T-helper 1 cell treated with Interleukin-12 subunit alpha and Interleukin-12 subunit beta and Interleukin-4 antibody, amounts not matched to agents 30 μg/mL and 1 μg/mL, for 36 hours (primary cell): ENCODE measurements around the gene CNTRL.
"Not testable (repeated sequence)": the region's sequence is repeated elsewhere in the genome, so short reads cannot be mapped to it uniquely, and the experiment has no call there.

Experiments
- H3K27ac Mint-ChIP-seq: one replicate; pipeline ENCODE4 v1.8.0; 2021; ENCODE audit warnings: mild to moderate bottlenecking, mixed read lengths
- H3K27me3 Mint-ChIP-seq: one replicate; pipeline ENCODE4 v1.8.0; 2021; ENCODE audit warnings: low read depth, mixed read lengths
- H3K36me3 Mint-ChIP-seq: one replicate; pipeline ENCODE4 v1.8.0; 2021; ENCODE audit warnings: low read depth, mixed read lengths
- H3K4me1 Mint-ChIP-seq: one replicate; pipeline ENCODE4 v1.8.0; 2021; ENCODE audit warnings: low read depth, mixed read lengths
- H3K4me3 Mint-ChIP-seq: one replicate; pipeline ENCODE4 v1.8.0; 2021; ENCODE audit warnings: mild to moderate bottlenecking, moderate library complexity, mixed read lengths
- H3K9me3 Mint-ChIP-seq: one replicate; pipeline ENCODE4 v1.8.0; 2021; ENCODE audit warnings: mixed read lengths

Gene CNTRL

DNA sequence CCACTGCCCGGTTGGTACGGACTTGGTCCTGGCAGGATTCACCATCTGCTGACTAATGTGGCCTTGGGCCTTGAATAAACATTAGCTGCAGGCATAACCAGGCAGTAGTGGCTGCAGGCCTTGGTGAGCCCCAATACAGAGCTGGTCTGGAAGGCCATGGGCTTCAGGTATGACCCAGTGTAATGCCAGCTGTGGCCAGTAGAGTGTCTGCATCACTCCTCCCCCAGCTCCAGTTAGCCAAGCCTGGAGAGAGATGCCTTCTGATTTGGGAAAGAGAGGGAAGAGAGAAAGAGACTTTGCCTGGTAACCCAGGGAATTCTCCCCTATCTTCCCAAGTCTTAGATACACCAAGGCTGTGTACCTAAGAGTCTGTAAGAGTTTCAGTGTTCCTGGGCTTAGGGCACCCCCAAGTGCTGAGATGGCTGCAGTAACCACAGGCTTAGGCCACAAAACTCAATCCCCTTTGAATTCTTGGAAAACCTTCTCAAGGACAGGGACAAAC, 19.1 kb upstream of the CNTRL start:
- Mint-ChIP-seq H3K9me3 (no peaks in the 10 kb centered on the region), H3K4me3 (no peak overlapping the region), H3K27me3 (peaks cover 8% of the 10 kb centered on the region), H3K4me1 (peaks cover 1% of the 10 kb centered on the region), H3K36me3 (no peaks in the 10 kb centered on the region), H3K27ac (no peak overlapping the region)

- no peak overlapping the region for H3K4me3 Mint-ChIP-seq
- no peaks in the 10 kb centered on the region for H3K9me3 Mint-ChIP-seq
- peaks cover 8% of the 10 kb centered on the region for H3K4me1 Mint-ChIP-seq
- no peaks in the 10 kb centered on the region for H3K36me3 Mint-ChIP-seq
- H3K27me3 Mint-ChIP-seq, result peaks cover 14% of the 10 kb centered on the region
- H3K27ac Mint-ChIP-seq, result no peak overlapping the region
Measured at GRCh38 chr9:121057821-121058220, 16.9 kb upstream of the CNTRL start.

GRCh38 chr9:121059513-121059912, 15.2 kb upstream of the CNTRL start:
- no peak overlapping the region for H3K27ac Mint-ChIP-seq
- H3K9me3 Mint-ChIP-seq, result no peaks in the 10 kb centered on the region
- H3K36me3 Mint-ChIP-seq, result no peaks in the 10 kb centered on the region
- peaks cover 14% of the 10 kb centered on the region for H3K27me3 Mint-ChIP-seq
- no peak overlapping the region for H3K4me3 Mint-ChIP-seq
- peaks cover 11% of the 10 kb centered on the region for H3K4me1 Mint-ChIP-seq

- H3K4me1 Mint-ChIP-seq, result peaks cover 11% of the 10 kb centered on the region
- no peak overlapping the region for H3K4me3 Mint-ChIP-seq
- peaks cover 14% of the 10 kb centered on the region for H3K27me3 Mint-ChIP-seq
- H3K36me3 Mint-ChIP-seq, result no peaks in the 10 kb centered on the region
- no peak overlapping the region for H3K27ac Mint-ChIP-seq
- no peaks in the 10 kb centered on the region for H3K9me3 Mint-ChIP-seq
Measured at GRCh38 chr9:121059998-121060636, 14.6 kb upstream of the CNTRL start.

- Mint-ChIP-seq H3K4me1 (peaks cover 18% of the 10 kb centered on the region), H3K27ac (no peak overlapping the region), H3K36me3 (peaks cover 9% of the 10 kb centered on the region)
Measured at GRCh38 chr9:121066850-121067249, 7.9 kb upstream of the CNTRL start.

DNA sequence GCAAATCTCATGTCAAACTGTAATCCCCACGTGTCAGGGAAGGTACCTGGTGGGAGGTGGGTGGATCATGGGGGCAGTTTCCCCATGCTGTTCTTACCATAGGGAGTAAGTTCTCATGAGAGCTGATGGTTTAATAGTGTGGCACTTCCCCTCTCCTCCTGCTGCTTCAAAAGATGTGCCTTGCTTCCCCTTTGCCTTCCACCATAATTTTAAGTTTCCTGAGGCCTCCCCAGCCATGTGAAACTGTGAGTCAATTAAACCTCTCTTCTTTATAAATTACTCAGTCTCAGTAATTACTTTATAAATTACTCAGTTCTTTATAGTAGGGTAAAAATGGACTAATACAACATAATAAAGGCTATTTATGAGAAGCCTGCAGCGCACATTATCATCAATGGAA, 7.1 kb upstream of the CNTRL start:
- Mint-ChIP-seq H3K27me3 (no peaks in the 10 kb centered on the region), H3K4me1 (peaks cover 20% of the 10 kb centered on the region), H3K36me3 (peaks cover 9% of the 10 kb centered on the region), H3K9me3 (peaks cover 16% of the 10 kb centered on the region), H3K4me3 (no peak overlapping the region), H3K27ac (no peak overlapping the region)

More at GRCh38 chr9:121066850-121067249, 7.9 kb upstream of the CNTRL start:
- Mint-ChIP-seq H3K4me3 (no peak overlapping the region), H3K27me3 (peaks cover 5% of the 10 kb centered on the region), H3K9me3 (peaks cover 16% of the 10 kb centered on the region)

DNA sequence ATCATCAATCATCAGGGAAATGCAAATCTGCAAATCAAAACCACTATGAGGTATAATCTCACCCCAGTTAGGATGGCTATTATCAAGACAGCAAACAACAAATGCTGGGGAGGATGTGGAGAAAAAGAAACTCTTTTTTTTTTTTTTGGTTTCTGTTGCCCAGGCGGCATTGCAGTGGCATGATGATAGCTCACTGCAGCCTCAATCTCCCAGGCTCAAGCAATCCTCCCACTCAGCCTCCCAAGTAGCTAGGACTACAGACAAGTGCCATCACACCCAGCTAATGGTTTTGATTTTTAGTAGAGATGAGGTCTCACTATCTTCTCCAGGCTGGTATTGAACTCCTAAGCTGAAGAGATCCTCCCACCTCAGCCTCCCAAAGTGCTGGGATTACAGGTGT, 5.4 kb upstream of the CNTRL start:
- H3K4me3 Mint-ChIP-seq, result no peak overlapping the region
- H3K36me3 Mint-ChIP-seq, result peaks cover 9% of the 10 kb centered on the region
- peaks cover 16% of the 10 kb centered on the region for H3K9me3 Mint-ChIP-seq
- no peak overlapping the region for H3K27ac Mint-ChIP-seq
- H3K4me1 Mint-ChIP-seq, result peaks cover 25% of the 10 kb centered on the region
- H3K27me3 Mint-ChIP-seq, result no peaks in the 10 kb centered on the region

GRCh38 chr9:121071370-121071755, 3.4 kb upstream of the CNTRL start:
- Mint-ChIP-seq H3K9me3 (peaks cover 16% of the 10 kb centered on the region), H3K36me3 (peaks cover 9% of the 10 kb centered on the region), H3K27me3 (no peaks in the 10 kb centered on the region), H3K4me3 (peak overlapping the region; percentile 85), H3K4me1 (peaks cover 37% of the 10 kb centered on the region), H3K27ac (peak overlapping the region; percentile 92)

GRCh38 chr9:121071756-121072421, 2.9 kb upstream of the CNTRL start:
- peaks cover 6% of the 10 kb centered on the region for H3K36me3 Mint-ChIP-seq
- H3K4me3 Mint-ChIP-seq, result peak overlapping the region; percentile 85
- H3K27me3 Mint-ChIP-seq, result no peaks in the 10 kb centered on the region
- H3K9me3 Mint-ChIP-seq, result peaks cover 16% of the 10 kb centered on the region
- peak overlapping the region; percentile 92 for H3K27ac Mint-ChIP-seq
- H3K4me1 Mint-ChIP-seq, result peaks cover 42% of the 10 kb centered on the region

GRCh38 chr9:121073038-121073437, 1.7 kb upstream of the CNTRL start:
- no peaks in the 10 kb centered on the region for H3K27me3 Mint-ChIP-seq
- H3K27ac Mint-ChIP-seq, result no peak overlapping the region
- H3K36me3 Mint-ChIP-seq, result peaks cover 2% of the 10 kb centered on the region
- H3K4me1 Mint-ChIP-seq, result peaks cover 47% of the 10 kb centered on the region
- peak overlapping the region; percentile 30 for H3K4me3 Mint-ChIP-seq
- H3K9me3 Mint-ChIP-seq, result peaks cover 11% of the 10 kb centered on the region

GRCh38 chr9:121075251-121076036, 689 bp downstream of the CNTRL start:
- H3K36me3 Mint-ChIP-seq, result peaks cover 6% of the 10 kb centered on the region
- H3K27me3 Mint-ChIP-seq, result no peaks in the 10 kb centered on the region
- peaks cover 46% of the 10 kb centered on the region for H3K4me1 Mint-ChIP-seq

DNA sequence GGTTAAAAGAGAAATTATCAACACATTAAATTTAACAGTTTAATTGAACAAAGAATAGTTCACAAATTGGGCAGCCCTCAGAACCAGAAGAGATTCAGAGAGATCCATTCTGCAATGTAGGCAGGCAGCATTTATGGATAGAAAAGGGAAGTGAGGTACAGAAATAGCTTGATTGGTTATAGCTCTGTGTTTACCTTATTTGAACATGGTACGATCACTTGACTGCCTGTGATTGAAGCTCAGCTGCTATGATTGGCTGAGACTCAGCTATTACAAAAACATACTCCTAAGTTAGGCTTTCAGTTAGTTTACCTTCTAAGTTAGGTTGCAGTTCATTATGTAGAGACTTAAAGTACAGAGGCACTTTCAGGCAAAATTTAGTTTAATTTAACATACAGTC, 7.3 kb downstream of the CNTRL start:
- H3K36me3 Mint-ChIP-seq, result peaks cover 31% of the 10 kb centered on the region
- peaks cover 17% of the 10 kb centered on the region for H3K4me1 Mint-ChIP-seq
- no peaks in the 10 kb centered on the region for H3K27me3 Mint-ChIP-seq
- no peaks in the 10 kb centered on the region for H3K9me3 Mint-ChIP-seq
- H3K4me3 Mint-ChIP-seq, result no peak overlapping the region
- H3K27ac Mint-ChIP-seq, result no peak overlapping the region

More at GRCh38 chr9:121075251-121076036, 689 bp downstream of the CNTRL start:
- no peaks in the 10 kb centered on the region for H3K9me3 Mint-ChIP-seq
- H3K4me3 Mint-ChIP-seq, result peak overlapping the region; percentile 100
- H3K27ac Mint-ChIP-seq, result peak overlapping the region; percentile 86

DNA sequence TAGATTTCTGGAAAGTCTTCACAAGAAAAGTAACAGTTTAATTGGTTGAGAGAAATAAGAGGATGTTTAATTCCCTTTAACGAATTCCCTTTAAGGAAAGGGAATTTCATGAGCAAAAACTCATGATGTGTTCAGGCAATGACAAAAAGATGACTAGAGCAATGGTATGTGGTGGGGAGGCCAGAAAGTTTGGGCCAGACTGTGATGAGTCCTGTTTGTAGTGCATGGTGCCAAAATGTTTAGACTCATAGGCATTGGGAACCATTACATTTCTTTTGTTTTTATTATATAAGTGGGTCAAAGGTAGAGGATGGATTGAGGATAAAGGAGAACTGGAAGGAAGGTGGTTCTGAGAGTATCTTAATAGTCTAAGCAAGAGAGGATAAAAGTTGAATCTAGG, 10.9 kb downstream of the CNTRL start:
- Mint-ChIP-seq H3K27me3 (no peaks in the 10 kb centered on the region), H3K4me1 (peaks cover 23% of the 10 kb centered on the region), H3K9me3 (no peaks in the 10 kb centered on the region), H3K4me3 (no peak overlapping the region), H3K36me3 (peaks cover 37% of the 10 kb centered on the region), H3K27ac (no peak overlapping the region)

DNA sequence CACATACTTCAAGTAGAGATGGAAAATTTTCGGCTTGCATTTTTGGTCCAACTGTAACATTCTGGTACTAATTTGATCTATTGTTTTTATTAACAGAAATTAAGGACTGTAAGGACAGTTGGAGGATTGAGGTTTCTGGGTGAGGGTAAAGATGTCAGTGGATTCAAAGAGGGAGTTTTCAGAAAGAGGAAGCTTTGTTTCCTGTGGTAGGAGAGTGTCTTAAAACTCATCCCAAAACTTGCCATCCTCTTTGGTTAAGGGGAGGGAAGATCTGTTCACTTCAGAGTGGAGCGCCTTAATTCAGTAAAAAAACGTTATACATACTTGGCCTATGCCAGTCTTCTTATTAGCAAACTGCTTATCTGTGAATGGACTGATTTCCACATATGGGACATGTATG, 13.8 kb downstream of the CNTRL start:
- Mint-ChIP-seq H3K36me3 (peaks cover 43% of the 10 kb centered on the region), H3K4me1 (peaks cover 25% of the 10 kb centered on the region), H3K27ac (no peak overlapping the region), H3K27me3 (no peaks in the 10 kb centered on the region), H3K9me3 (no peaks in the 10 kb centered on the region), H3K4me3 (no peak overlapping the region)

DNA sequence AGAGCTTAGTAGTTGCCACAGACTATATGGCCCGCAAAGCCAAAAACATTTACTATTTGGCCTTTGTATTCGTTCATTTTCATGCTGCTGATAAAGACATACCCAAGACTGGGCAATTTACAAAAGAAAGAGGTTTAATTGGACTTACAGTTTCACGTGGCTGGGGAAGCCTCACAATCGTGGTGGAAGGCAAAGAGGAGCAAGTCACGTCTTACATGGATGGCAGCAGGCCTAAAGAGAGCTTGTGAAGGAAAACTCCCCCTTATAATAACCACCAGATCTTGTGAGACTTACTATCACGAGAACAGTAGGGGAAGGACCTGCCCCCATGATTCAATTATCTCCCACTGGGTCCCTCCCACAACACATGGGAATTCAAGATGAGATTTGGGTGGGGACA, 16.0 kb downstream of the CNTRL start:
- not testable (repeated sequence) for H3K9me3 Mint-ChIP-seq, H3K27me3 Mint-ChIP-seq, H3K4me3 Mint-ChIP-seq, H3K27ac Mint-ChIP-seq
- H3K36me3 Mint-ChIP-seq, result peaks cover 51% of the 10 kb centered on the region
- peaks cover 21% of the 10 kb centered on the region for H3K4me1 Mint-ChIP-seq
